Stimulated activated CD8-positive, alpha-beta memory T cell treated with anti-CD3 and anti-CD28 coated beads, Interleukin-12 subunit alpha, Interleukin-12 subunit beta, amount 100 ng/mL, for 24 hours (primary cell): ENCODE data around the gene MVK.

Source experiments
- DNase-seq: peaks from one replicate; pipeline ENCODE4 v3.0.0-alpha.2; 2020; ENCODE audit errors: extremely low read depth

The MVK gene

DNA sequence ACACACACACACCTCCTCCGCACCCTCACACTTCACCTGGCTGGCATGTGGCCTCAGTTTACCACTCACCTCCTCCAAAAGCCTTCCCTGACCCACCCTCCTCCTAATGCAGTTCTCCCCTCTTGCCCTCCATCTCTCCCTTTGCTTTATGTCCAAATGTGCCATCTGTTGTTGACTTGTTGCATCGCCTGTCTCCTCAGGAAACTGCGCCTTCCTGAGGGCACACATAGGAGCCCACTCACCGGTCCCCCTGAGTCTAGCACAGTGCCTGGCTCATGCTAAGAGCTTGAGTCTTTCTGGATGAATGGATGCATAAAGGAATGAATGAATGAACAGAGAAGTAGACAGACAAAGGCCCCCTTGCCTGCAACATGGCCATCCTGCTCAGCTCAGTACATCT, 34.0 kb downstream of the MVK start:
- no peak for DNase-seq

GRCh38 chr12:109608270-109608669, 34.7 kb downstream of the MVK start:
- DNase-seq, result no peak

- DNase-seq, result no peak
Measured at GRCh38 chr12:109608793-109609192, 35.2 kb downstream of the MVK start.

GRCh38 chr12:109609342-109609741, 35.7 kb downstream of the MVK start:
- DNase-seq, result no peak

- no peak for DNase-seq
Measured at GRCh38 chr12:109610523-109610922, 36.9 kb downstream of the MVK start.

GRCh38 chr12:109611223-109611622, 37.6 kb downstream of the MVK start:
- no peak for DNase-seq

GRCh38 chr12:109612003-109612402, 38.4 kb downstream of the MVK start:
- no peak for DNase-seq

DNA sequence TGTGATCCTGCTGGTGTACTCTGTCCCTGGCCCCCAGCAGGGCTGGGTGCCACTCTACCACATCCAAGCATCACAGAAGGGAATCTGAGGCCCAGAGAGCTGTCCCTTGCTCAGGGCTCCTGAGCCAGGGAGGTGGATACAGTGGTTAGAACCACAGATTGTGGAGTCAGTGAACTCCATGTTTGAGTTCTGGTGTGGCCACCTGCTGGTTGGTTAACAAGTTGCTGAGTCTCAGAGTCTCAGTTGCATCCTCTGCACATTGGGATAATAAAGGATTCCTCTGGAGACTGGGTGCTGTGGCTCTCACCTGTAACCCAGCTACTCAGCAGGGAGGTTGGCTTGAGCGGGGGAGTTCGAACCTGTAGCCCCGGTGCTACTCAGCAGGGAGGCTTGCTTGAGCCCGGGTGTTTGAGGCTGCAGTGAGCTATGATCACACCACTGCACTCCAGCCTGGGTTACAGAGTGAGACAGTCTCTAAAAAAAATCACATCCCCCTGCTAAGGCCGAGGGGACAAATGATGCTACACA, 39.4 kb downstream of the MVK start:
- no peak for DNase-seq

- DNase-seq, result no peak
Measured at GRCh38 chr12:109613649-109614455, 40.3 kb downstream of the MVK start.

DNA sequence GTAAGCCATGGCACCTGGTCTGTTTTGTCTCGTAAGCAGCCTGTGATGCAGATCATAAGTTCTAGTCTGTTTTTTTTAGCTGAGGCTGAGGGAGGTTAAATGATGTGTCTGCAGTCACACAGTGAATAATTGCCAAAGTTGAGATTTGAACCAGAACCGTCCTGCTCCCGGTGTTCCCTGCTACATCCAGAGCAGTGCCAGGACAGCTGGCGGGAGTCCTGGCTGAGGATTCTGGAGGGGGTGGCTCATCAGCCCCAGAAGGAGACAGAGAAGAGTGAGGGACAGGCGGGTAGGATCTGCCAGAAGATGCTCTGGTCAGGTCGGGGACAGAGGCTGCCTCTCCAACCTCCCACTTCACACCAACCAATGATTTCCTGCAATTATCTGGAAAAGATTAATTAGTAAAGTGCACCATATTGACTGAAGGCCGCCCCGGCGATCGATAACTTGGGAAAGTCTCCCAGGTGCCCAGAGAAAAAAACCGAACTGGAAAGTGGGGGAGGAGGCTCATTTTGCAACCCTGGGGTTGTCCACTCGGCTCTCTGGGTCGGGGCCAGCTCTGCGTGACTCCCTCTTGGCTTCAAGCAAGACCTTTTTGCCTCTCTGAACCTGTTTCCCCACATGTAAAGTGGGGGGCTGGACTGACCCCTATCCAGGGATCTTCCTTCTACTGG, 42.1 kb downstream of the MVK start:
- no peak for DNase-seq

- DNase-seq, result no peak
Measured at GRCh38 chr12:109617491-109617890, 43.9 kb downstream of the MVK start.

DNA sequence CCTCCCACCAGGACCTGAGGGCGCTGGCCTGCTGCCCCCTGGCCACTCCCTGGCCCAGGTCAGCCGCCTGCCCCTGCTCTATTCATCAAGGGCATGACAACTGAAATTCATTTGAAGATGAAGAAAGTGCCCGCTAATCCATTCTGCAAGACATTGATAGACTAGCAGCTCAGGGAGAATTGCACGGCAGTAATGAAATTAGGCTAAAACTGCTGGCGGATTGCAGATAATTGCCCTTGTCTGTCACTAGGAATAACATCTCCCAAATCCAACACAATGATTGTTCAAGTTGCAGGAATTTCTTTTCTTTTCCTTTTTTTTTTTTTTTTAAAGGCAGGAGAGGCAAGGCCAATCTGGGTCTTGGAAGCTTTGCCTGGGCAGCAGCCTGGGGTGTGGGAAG, 44.5 kb downstream of the MVK start:
- no peak for DNase-seq

GRCh38 chr12:109619002-109619604, 45.5 kb downstream of the MVK start:
- no peak for DNase-seq

DNA sequence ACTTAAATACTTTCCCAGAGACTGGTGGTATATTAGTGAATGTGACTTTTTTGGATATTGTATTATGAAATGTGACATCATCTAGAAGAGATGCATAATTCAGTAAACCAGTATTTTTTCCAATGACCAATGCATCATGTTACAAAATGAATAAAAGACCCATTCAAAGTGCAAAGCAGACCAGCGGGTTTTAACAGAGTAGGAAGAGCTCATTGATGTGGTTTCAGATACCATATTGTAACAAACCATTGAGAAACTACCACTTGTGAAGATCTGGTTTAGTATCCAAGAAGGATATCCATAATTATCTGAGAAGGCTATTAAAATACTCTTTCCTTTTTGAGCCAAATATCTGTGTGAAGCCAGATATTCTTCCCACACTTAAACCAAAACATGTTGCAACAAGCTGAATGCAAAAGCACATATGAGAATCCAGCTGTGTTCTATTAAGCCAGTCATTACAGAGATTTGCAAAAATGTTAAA, 47.7 kb downstream of the MVK start:
- no peak for DNase-seq

DNA sequence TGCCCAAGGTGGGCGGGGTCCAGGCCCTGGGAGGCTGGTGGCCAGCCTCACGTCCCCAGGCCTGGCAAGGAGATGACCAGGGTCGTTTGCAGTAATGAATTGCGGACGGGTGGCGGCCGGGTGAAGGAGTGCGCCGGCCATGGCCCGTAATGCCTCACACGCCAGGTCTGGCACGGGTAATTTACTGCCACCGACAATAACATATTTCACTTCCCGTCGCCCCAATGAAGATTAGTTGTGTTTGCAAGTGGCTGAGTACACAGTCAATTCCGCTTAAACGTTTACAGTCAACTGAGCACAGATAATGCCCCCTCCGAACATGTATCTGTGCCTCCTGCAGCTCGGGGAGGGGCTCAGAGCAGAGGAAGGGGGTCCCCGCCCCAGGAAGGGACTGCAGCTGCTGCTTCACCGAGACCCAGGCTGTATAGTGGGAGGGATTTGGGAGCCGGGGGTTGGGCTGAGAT, 48.3 kb downstream of the MVK start:
- no peak for DNase-seq

DNA sequence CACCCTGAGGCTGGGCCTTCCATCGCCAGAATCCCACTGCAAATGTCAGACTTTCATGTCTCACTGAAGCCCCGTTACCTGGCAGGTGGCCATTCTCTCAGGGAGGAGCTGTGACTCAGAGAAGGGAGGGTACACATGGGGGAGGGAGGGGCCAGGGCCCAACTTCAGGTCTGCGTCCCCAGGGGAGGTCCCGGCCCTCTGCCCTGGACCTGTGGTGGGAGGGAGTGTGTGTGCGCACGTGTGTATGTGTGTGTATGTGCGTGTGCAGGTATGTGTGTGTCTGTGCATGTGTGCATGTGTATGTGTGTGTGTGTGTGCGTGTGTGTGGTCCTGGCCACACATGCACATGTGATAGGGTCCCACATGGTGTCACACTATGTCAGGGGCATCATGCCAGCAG, 50.9 kb downstream of the MVK start:
- DNase-seq, result no peak

- DNase-seq, result no peak
Measured at GRCh38 chr12:109625131-109625559, 51.6 kb downstream of the MVK start.

GRCh38 chr12:109625749-109626377, 52.3 kb downstream of the MVK start:
- no peak for DNase-seq

GRCh38 chr12:109626378-109627115, 53.0 kb downstream of the MVK start:
- DNase-seq, result no peak

DNA sequence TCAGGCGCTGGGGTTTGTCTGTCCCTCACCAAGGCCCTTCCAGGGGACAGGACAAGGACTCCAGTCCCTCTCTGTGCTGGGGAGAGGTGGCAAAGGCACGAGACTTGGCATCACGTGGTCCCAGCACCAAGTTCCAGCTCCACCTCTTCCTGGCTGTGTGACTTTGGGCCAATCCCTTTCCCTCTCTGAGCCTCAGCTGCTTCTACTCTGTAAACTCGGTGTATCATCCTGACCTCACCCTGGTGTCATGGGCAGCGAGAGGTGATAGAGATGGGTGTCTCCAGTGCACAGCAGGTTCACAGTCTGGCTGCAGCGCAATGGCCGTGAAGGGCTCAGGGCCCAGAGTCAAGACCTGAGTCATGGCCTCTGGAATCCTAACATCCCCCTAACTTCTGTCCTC, 54.0 kb downstream of the MVK start:
- no peak for DNase-seq

- DNase-seq, result no peak
Measured at GRCh38 chr12:109630107-109630506, 56.5 kb downstream of the MVK start.
